Lung (tissue), 12 donors: ENCODE data around the gene RIPOR2. TPM values are rescaled to one million over a fixed set of nuclear protein-coding genes. Genes with fewer than 3 reads are reported as not detected.

ENCODE experiments used
- ATAC-seq: fragments of 200-7000 bp; cut with Tn5 transposase; one replicate; pipeline ENCODE4 v1.9.1; 2020; ENCODE audit warnings: moderate number of reproducible peaks; ENCODE audit not compliant: insufficient read depth, low FRiP score
- DNase-seq, 3 donors: peaks; one replicate each; pipeline ENCODE4 v3.0.0-alpha.2; 2013 to 2017
- H3K27ac ChIP-seq, 2 donors: one replicate each; pipeline ENCODE4 v1.5.1; 2013; ENCODE audit warnings: mild to moderate bottlenecking in 2 of 2, moderate library complexity in 2 of 2, control low read depth in 1 of 2, inconsistent platforms in 1 of 2, low read depth in 1 of 2, low read length in 1 of 2
- H3K27me3 ChIP-seq, 3 donors: one replicate each; pipeline ENCODE4 v1.5.1; 2013; ENCODE audit warnings: low read length in 2 of 3; ENCODE audit not compliant: control insufficient read depth in 3 of 3, insufficient read depth in 3 of 3
- H3K36me3 ChIP-seq, 4 donors: one replicate each; pipeline ENCODE4 v1.5.1; 2013; ENCODE audit warnings: low read length in 4 of 4, mild to moderate bottlenecking in 1 of 4, moderate library complexity in 1 of 4; ENCODE audit not compliant: control insufficient read depth in 4 of 4, insufficient read depth in 4 of 4
- H3K4me1 ChIP-seq, 5 donors: one replicate each; pipeline ENCODE4 v1.5.1; 2013; ENCODE audit warnings: low read length in 5 of 5, mild to moderate bottlenecking in 2 of 5, moderate library complexity in 1 of 5; ENCODE audit not compliant: control insufficient read depth in 5 of 5, insufficient read depth in 5 of 5
- H3K4me3 ChIP-seq: one replicate; pipeline ENCODE4 v1.5.1; 2013; ENCODE audit warnings: mild to moderate bottlenecking, control low read depth, moderate library complexity
- H3K9ac ChIP-seq, 2 donors: one replicate each; pipeline ENCODE4 v1.5.1; 2013; ENCODE audit warnings: low read length in 2 of 2, control low read depth in 1 of 2; ENCODE audit not compliant: insufficient read depth in 1 of 2
- H3K9me3 ChIP-seq, 4 donors: one replicate each; pipeline ENCODE4 v1.5.1; 2013; ENCODE audit warnings: low read length in 3 of 4, mild to moderate bottlenecking in 1 of 4, moderate library complexity in 1 of 4; ENCODE audit not compliant: control insufficient read depth in 4 of 4, insufficient read depth in 3 of 4
- CTCF ChIP-seq: IDR thresholded peaks from 2 replicates; pipeline ENCODE4 v1.5.1; 2012; ENCODE audit warnings: mild to moderate bottlenecking; ENCODE audit errors: control extremely low read depth, extremely low read depth
- WGBS, 2 donors: extraction: QIAGEN DNeasy Blood & Tissue Kit; methylation state at CpG; one replicate each; pipeline ENCODE4 v1.1.7; 2013; 5-methylcytosine and 5-hydroxymethylcytosine counted together
- polyA plus RNA-seq, 2 donors: library from polyadenylated mRNA; stranded (reverse); fragments of 200-250 nt; gene quantifications; one replicate each; pipeline ENCODE4 v1.2.1, GENCODE V29; 2013
- total RNA-seq, 2 donors: library from RNA; depleted of rRNA in 1 of 2; stranded (reverse); fragments of >200 nt in 1 of 2; gene quantifications; one replicate each; pipeline ENCODE4 v1.2.1, GENCODE V29; 2014 to 2021
- donor health status: control.
- donor health status: control.
- donor health status: Bipolar disorder and iron deficiency.
- donor health status: healthy.
- donor health status: DM: yes; HTN: yes; CAD: no.

The RIPOR2 gene
- total and polyA plus RNA-seq, 4 donors = 7.9 to 97.6 (median 42.7) TPM

- no peaks in the 10 kb centered on the region for H3K36me3 ChIP-seq
- no peak overlapping the region for H3K27ac ChIP-seq
- H3K9me3 ChIP-seq = no peaks in the 10 kb centered on the region
- DNase-seq = no peak
- no peak overlapping the region for H3K4me3 ChIP-seq
- H3K4me1 ChIP-seq = peaks cover 0 to 30% (median 15%) of the 10 kb centered on the region in 5 donors
- 35 to 77% methylated on average over 4 of the region's 4 CpGs for WGBS, 2 donors
- no peak for TF ChIP-seq CTCF
- H3K9ac ChIP-seq = no peak overlapping the region
- H3K27me3 ChIP-seq = no peaks in the 10 kb centered on the region
- ATAC-seq = no peak
These were observed 13.6 kb downstream of the RIPOR2 start for GRCh38 chr6:24922170-24922569.

GRCh38 chr6:24920136-24920535, 15.6 kb downstream of the RIPOR2 start:
- no peak overlapping the region for H3K27ac ChIP-seq
- no peak overlapping the region for H3K9ac ChIP-seq
- H3K4me3 ChIP-seq = no peak overlapping the region
- no peak for ATAC-seq
- TF ChIP-seq CTCF = no peak
- DNase-seq = no peak
- H3K9me3 ChIP-seq = no peaks in the 10 kb centered on the region
- no peaks in the 10 kb centered on the region for H3K36me3 ChIP-seq
- H3K27me3 ChIP-seq = no peaks in the 10 kb centered on the region
- H3K4me1 ChIP-seq = peaks cover 0 to 23% (median 15%) of the 10 kb centered on the region in 5 donors

GRCh38 chr6:24919056-24919892, 16.5 kb downstream of the RIPOR2 start:
- Histone ChIP-seq H3K36me3 (no peaks in the 10 kb centered on the region), H3K4me1 (peaks cover 0 to 19% (median 15%) of the 10 kb centered on the region in 5 donors), H3K4me3 (no peak overlapping the region), H3K9me3 (no peaks in the 10 kb centered on the region), H3K9ac (peak overlapping the region in 1 of 2 donors; percentile 29), H3K27me3 (no peaks in the 10 kb centered on the region), H3K27ac (no peak overlapping the region)
- ATAC-seq (no peak), DNase-seq (peak; percentile 58 to 82 (median 78))
- 46 to 49% methylated on average over 12 of the region's 12 CpGs for WGBS, 2 donors
- no peak for TF ChIP-seq CTCF
